Fibroblast of peridontal ligament (primary cell): Measurements from ENCODE around the gene CPXM1.
A peak's percentile ranks its signal among the peaks of the same experiment; 100 is the strongest.
"Not testable (repeated sequence)": the region's sequence is repeated elsewhere in the genome, so short reads cannot be mapped to it uniquely, and the experiment has no call there.

ENCODE experiments used
- DNase-seq: peaks from one replicate; pipeline ENCODE4 v3.0.0-alpha.2; 2010; ENCODE audit errors: extremely low read depth

CPXM1 gene

DNA sequence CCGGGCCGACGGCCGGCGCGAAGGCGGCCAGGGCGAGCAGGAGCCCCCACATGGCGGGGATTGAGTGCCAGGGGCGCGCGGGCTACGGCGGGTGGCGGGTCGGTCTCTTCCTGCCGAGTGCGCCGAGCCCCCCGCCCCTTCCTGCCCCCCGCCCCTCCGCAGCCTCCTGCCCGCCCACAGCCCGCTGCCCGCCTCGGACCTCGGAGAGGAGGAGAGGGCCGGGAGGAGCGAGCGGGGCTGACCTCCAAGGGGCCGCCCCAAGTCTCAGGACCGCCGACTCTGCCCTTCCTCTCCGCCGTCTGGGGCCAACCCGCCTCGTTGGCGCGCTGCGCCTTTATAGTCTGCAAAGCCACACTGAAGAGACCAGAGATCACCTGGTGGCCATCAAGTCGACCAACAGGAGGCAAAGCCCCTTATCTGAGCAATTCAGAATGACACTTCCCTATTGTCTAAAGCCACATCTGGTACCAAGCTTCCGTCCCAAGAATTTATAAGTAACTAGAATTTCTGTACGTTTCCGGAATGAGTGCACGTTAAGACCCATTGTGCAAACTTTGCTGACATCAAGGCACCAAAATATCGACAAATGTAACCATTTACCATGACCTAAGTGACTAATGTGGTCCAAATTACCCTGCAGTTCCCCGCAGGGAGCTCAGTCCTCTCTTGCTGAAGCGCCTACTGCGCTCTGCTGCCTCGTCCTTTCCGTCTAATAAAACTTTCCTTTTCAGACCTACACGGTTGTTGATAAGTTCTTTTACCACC is at the start of gene CPXM1:
CPXM1 (minus strand) TSS at position 107 of the 765 bp plus-strand sequence; CDS start at position 52, 55 bp downstream.
- no peak for DNase-seq

DNA sequence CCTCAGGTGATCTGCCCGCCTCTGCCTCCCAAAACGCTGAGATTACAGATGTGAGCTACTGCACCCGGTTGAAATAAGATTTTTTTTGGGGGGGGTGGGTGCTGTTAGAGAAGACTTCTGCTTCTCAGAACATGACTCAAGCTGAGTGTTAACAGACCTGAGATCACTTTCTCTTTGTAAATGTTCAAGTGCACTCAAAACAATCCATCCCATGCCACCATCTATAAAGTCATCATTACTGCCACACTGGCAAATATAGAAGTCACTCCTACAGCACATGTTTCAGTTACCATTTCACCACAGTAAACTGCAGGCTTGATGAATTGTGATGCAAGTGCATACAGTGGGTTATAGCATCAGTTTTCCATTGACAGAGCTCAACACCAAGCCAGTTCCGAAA is 49.1 kb upstream of the CPXM1 start:
- DNase-seq: no peak

- no peak for DNase-seq
Observed at GRCh38 chr20:2847802-2848201, 47.4 kb upstream of the CPXM1 start.

GRCh38 chr20:2846698-2847097 is 46.3 kb upstream of the CPXM1 start:
- no peak for DNase-seq

- no peak for DNase-seq
Observed at GRCh38 chr20:2845607-2846006, 45.2 kb upstream of the CPXM1 start.

DNA sequence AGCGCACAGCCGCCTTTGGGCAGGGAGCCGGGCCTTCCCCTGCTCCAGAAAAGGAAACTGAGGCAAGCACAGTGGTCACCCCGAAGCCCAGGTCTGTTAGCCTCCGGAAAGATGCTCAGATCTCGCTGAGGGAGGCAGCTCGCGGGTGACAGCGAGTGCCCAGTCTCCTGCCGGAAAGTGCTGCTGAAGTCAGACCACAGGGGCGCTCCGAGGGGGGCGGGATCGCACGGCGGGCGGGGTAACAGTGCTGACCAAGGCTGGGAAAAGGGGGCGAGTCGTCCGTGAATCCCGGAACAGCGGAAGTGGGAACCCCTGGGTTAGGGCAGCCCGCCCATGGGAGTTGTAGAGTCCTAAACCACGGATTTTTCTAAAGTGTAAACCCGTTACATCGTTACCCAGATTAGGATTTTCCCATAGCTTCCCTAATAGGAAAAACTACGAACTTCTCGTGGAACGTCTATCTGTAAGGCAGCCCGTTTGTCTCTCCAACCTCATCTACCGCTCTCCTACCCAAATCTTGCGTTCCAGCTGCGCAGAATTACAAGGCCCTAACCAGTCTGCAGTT is 40.6 kb upstream of the CPXM1 start:
- peak; percentile 53 for DNase-seq

DNA sequence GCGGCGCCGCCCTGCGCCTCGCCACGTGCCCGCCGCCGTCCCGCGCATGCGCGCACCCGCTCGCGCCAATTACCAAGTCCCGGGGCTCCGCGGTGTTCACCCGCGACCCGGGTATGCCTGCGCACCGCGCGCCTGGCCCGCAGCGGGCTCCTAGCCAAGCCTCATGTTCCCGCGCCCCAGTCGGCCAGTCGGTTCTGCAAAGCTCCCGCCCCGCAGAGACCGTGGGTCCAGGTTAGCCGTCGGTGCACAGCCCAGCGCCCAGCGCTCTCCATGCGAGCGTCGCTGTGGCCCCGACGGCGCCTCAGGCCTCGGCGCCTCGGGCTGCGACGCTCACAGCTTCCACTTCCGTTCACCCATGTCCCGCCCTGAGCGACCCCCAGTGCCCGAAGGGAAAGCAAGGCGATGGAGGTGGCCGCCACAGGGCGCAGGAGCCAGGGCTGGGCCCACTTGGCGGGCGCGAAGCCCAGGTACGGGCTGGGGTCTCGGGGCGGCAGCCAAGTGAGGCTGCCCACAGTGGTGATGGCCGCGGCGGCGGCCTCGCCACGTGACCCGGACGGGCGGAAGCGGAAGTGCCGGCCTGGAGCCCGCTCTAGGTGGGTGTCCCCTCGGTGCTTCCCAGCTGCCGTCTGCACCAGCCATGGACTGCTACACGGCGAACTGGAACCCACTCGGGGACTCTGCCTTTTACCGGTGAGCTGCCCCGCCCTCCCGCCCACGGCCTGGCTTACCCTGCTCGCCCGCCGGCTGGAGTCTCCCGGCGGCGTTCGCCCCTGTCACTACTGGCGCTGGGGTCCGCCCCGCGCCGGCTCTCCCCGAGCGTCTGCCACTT is 39.9 kb upstream of the CPXM1 start, which contains the start of the genes PCED1A and VPS16:
PCED1A (minus strand) TSS at position 518 of the 829 bp plus-strand sequence. CDS start 743 bp downstream, outside the sequence.
VPS16 (plus strand) TSS at position 608 of the 829 bp plus-strand sequence; CDS start at position 638, 30 bp downstream.
- peak; percentile 75 for DNase-seq

DNA sequence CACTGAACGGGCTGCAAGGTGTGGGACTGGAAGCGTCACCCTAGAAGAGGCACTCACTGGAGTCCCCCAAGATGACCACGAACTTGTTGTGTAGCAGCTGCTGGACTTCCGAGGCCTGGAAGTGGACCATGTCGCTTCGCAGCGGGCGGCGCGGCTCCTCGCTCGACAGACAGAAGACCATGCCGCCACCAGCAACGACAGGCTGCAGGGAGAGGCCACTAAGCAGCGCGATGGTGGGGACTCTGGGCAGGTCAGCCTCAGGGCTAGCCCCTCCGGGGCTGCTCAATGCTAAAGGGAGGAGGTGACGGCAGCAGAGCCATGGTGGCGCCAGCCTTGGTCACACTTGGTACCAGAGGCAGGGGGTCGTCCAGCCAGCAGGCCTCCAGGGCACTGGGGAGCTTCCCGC is 39.3 kb upstream of the CPXM1 start:
- DNase-seq: no peak

- DNase-seq: no peak
Observed at GRCh38 chr20:2838847-2839671, 38.6 kb upstream of the CPXM1 start.

- no peak for DNase-seq
Observed at GRCh38 chr20:2838170-2838797, 37.9 kb upstream of the CPXM1 start.

DNA sequence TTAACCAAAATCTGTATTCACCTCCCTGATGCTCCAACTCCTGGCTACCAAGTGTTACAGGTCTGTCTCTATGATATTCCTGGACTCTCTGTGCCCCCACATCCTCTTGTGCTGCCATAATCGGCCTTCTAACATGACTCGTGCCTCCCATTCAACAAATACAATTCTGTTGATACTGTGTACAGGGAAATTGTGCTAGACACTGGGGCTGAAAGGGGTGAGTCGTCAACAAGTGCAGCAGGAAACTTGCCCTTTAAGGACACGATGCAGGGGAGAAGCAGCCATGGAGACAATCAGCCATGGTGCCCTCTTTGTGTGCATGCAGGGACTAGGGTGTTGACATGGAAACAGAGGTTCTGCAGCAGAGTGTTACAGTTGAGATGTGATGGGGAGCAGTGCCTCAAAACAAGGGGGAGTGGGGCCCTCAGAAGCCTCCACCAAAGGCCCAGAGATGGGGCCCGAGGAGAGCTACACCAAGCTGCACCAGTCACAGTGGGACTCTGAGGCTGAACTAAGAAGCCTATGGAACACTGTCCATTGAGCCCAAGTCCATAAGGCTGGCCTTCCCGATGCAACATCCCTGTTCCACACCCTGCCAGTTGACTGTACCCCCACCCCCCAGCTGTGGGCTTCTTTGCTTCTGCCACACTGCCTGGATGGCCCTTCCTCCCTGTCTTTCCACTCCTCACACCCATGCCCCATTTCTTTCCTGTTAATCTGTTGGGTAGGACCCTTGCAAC is 37.0 kb upstream of the CPXM1 start:
- DNase-seq: no peak

- DNase-seq: no peak
Observed at GRCh38 chr20:2836035-2836434, 35.6 kb upstream of the CPXM1 start.

GRCh38 chr20:2835331-2835796 is 34.9 kb upstream of the CPXM1 start:
- no peak for DNase-seq

- DNase-seq: no peak
Observed at GRCh38 chr20:2834401-2835110, 34.1 kb upstream of the CPXM1 start.

DNA sequence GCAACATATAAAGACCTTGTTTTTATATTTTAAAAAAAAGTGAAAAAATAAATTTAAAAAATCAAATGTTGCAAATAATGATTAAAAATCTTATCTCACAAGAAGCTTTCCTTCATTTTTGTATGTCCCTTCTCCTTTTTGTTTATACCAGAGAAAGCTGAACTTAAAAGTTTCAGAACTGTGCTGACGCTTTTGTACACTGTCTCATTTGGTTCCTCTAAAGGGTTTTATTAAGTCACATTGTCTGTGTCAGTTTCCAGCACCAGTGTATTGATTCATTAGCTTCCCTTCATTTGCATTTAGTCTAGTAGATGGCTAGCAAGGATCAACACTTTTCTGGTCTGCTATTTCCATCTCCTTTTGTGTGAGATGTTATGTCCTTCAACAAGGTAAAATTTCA is 33.3 kb upstream of the CPXM1 start:
- no peak for DNase-seq

GRCh38 chr20:2831206-2831605 is 30.8 kb upstream of the CPXM1 start:
- DNase-seq: not testable (repeated sequence)

GRCh38 chr20:2829376-2829775 is 28.9 kb upstream of the CPXM1 start:
- DNase-seq: no peak

GRCh38 chr20:2826655-2827054 is 26.2 kb upstream of the CPXM1 start:
- DNase-seq: no peak

- DNase-seq: no peak
Observed at GRCh38 chr20:2825761-2826160, 25.3 kb upstream of the CPXM1 start.

- peak; percentile 65 for DNase-seq
Observed at GRCh38 chr20:2822073-2822472, 21.6 kb upstream of the CPXM1 start.
